Smooth muscle cell (in vitro differentiated cells): Measurements from ENCODE around the gene IGSF23. TPM values are rescaled to one million over a fixed set of nuclear protein-coding genes. Genes with fewer than 3 reads are reported as not detected.

ENCODE experiments used
- DNase-seq: peaks from one replicate; lab custom pipeline; 2025; ENCODE audit not compliant: unreplicated experiment; lab: John Stamatoyannopoulos, UW
- H2AFZ ChIP-seq: fragments of 200-600 bp; sonication (generic); 2 replicates; pipeline ENCODE4 v1.6.0; 2016; ENCODE audit warnings: antibody characterized with exemption, low read depth, mild to moderate bottlenecking
- H3F3A ChIP-seq: fragments of 200-600 bp; sonication (generic); 2 replicates; pipeline ENCODE4 v1.6.0; 2017; ENCODE audit warnings: antibody characterized with exemption, low read depth
- H3K27ac ChIP-seq: fragments of 200-600 bp; sonication (generic); 2 replicates; pipeline ENCODE4 v1.5.1; 2016; ENCODE audit warnings: low read depth, mild to moderate bottlenecking
- H3K27me3 ChIP-seq: fragments of 200-600 bp; sonication (generic); 2 replicates; pipeline ENCODE4 v1.6.1; 2016; ENCODE audit warnings: low read depth, mild to moderate bottlenecking
- H3K36me3 ChIP-seq: fragments of 200-600 bp; sonication (generic); 2 replicates; pipeline ENCODE4 v1.5.1; 2016; ENCODE audit warnings: low read depth
- H3K4me1 ChIP-seq: fragments of 200-600 bp; sonication (generic); 2 replicates; pipeline ENCODE4 v1.5.1; 2016; ENCODE audit warnings: low read depth
- H3K4me2 ChIP-seq: fragments of 200-600 bp; sonication (generic); 2 replicates; pipeline ENCODE4 v1.6.0; 2016; ENCODE audit warnings: mild to moderate bottlenecking
- H3K4me3 ChIP-seq: fragments of 200-600 bp; sonication (generic); 2 replicates; pipeline ENCODE4 v1.5.1; 2016; ENCODE audit warnings: mild to moderate bottlenecking
- H3K79me2 ChIP-seq: fragments of 200-600 bp; sonication (generic); 2 replicates; pipeline ENCODE4 v1.6.0; 2016; ENCODE audit warnings: low read depth, mild to moderate bottlenecking
- H3K9ac ChIP-seq: fragments of 200-600 bp; sonication (generic); 2 replicates; pipeline ENCODE4 v1.6.0; 2016; ENCODE audit warnings: low read depth
- H3K9me3 ChIP-seq: fragments of 200-600 bp; sonication (generic); replicated peaks from 2 replicates; pipeline ENCODE4 v1.5.1; 2016; ENCODE audit warnings: low read depth
- H4K20me1 ChIP-seq: fragments of 200-600 bp; sonication (generic); 2 replicates; pipeline ENCODE4 v1.6.0; 2016; ENCODE audit warnings: low read depth
- WGBS: methylation state at CpG from one replicate; pipeline ENCODE4 v1.1.7; 2016; ENCODE audit warnings: low lambda C conversion rate; 5-methylcytosine and 5-hydroxymethylcytosine counted together
- polyA plus RNA-seq: library from polyadenylated mRNA; unstranded; fragments of >200 nt; fragmentation: Nextera tagmentation; extraction: Ambion mirVana; gene quantifications from 2 replicates; pipeline ENCODE4 v1.2.1, GENCODE V29; 2016
- total RNA-seq: library from RNA; depleted of rRNA; stranded (reverse); fragments of >200 nt; gene quantifications from 2 replicates; pipeline ENCODE4 v1.2.3, GENCODE V29; 2014
- TF ChIP-seq, protein P1 (sequence below): fragments of 200-600 bp; sonication (generic); IDR thresholded peaks from 2 replicates; pipeline ENCODE4 v1.5.1; 2017; ENCODE audit warnings: borderline replicate concordance, mild to moderate bottlenecking, antibody characterized with exemption; ENCODE audit not compliant: insufficient read depth, poor library complexity, severe bottlenecking

The IGSF23 gene
- total and polyA plus RNA-seq, 2 experiments from 2014 or later = not detected

DNA sequence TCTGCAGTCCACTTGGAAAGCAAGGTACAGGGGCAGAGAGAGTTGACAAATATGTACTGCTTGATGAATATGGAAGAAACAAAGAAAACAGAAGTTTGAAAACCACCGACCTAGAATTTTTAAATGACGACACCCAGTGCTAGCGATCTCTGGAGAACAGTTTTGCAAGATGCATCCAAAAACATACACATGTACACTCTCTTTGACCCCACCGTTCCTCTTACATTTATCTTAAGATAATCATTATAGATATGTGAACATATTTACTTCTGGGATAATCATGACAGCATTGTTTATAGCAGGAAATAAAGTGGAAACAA lies 40.8 kb upstream of the IGSF23 start:
- H2AFZ ChIP-seq = no peak overlapping the region
- no peaks in the 10 kb centered on the region for H3K79me2 ChIP-seq
- H3K4me3 ChIP-seq = no peak overlapping the region
- no peaks in the 10 kb centered on the region for H3F3A ChIP-seq
- no peak for DNase-seq
- 82% methylated on average over 4 of the region's 4 CpGs for WGBS
- no peaks in the 10 kb centered on the region for H3K4me1 ChIP-seq
- no peaks in the 10 kb centered on the region for H3K9me3 ChIP-seq
- no peaks in the 10 kb centered on the region for H3K36me3 ChIP-seq
- H3K4me2 ChIP-seq = no peak overlapping the region
- H3K9ac ChIP-seq = no peak overlapping the region
- no peaks in the 10 kb centered on the region for H3K27me3 ChIP-seq
- no peaks in the 10 kb centered on the region for H4K20me1 ChIP-seq
- H3K27ac ChIP-seq = no peak overlapping the region
- TF ChIP-seq, protein P1, sequence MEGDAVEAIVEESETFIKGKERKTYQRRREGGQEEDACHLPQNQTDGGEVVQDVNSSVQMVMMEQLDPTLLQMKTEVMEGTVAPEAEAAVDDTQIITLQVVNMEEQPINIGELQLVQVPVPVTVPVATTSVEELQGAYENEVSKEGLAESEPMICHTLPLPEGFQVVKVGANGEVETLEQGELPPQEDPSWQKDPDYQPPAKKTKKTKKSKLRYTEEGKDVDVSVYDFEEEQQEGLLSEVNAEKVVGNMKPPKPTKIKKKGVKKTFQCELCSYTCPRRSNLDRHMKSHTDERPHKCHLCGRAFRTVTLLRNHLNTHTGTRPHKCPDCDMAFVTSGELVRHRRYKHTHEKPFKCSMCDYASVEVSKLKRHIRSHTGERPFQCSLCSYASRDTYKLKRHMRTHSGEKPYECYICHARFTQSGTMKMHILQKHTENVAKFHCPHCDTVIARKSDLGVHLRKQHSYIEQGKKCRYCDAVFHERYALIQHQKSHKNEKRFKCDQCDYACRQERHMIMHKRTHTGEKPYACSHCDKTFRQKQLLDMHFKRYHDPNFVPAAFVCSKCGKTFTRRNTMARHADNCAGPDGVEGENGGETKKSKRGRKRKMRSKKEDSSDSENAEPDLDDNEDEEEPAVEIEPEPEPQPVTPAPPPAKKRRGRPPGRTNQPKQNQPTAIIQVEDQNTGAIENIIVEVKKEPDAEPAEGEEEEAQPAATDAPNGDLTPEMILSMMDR = no peak

DNA sequence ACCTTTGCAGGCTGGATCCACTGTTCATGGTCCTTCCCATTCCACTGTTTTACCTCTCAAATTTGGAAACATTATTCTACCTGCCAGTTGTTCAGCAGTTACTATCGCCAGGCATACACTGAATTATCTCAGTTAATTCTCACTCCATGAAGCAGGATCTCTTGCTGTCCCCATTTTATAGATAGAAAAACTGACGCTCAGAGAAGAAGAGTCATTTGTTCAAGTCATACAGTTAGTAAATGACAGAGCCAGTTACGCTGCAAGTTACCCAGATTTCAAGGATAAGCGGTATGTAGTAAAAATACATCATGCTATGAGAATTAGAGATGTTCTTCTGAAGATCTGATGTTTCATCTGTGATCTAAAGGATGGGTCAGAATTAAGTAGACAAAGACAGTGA lies 40.2 kb upstream of the IGSF23 start:
- no peak overlapping the region for H3K27ac ChIP-seq
- H3K27me3 ChIP-seq = no peaks in the 10 kb centered on the region
- no peaks in the 10 kb centered on the region for H3K36me3 ChIP-seq
- H3K9ac ChIP-seq = no peak overlapping the region
- H4K20me1 ChIP-seq = no peaks in the 10 kb centered on the region
- no peaks in the 10 kb centered on the region for H3K4me1 ChIP-seq
- no peak for DNase-seq
- no peaks in the 10 kb centered on the region for H3F3A ChIP-seq
- H2AFZ ChIP-seq = no peak overlapping the region
- H3K79me2 ChIP-seq = no peaks in the 10 kb centered on the region
- no peaks in the 10 kb centered on the region for H3K9me3 ChIP-seq
- TF ChIP-seq, protein P1 = no peak
- H3K4me2 ChIP-seq = no peak overlapping the region
- H3K4me3 ChIP-seq = no peak overlapping the region
- 92% methylated on average over 4 of the region's 4 CpGs for WGBS

DNA sequence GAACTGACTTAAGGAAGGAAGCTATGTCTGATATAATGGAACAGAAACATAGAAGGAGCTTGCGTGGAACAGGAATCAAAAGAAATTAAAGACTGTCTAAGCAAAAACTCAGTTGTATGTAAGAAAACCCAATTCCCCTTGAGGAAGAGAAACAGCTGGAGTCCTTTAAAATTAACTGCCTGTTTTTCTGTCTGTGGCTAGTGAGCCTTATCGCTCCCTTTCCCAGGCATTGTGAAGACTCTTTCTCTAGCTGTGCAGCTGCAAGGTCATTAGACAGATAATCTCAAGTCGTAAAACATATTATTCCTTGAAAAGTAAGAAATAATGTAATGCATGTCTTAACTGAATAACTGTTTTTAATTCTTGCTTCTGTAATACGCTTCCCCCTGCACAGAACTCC lies 39.7 kb upstream of the IGSF23 start:
- no peaks in the 10 kb centered on the region for H3K9me3 ChIP-seq
- WGBS = 45% methylated on average over 4 of the region's 4 CpGs

More for the DNA sequence above, 39.7 kb upstream of the IGSF23 start:
- Histone ChIP-seq H3K9ac (no peak overlapping the region), H3K4me1 (no peaks in the 10 kb centered on the region), H3K27me3 (no peaks in the 10 kb centered on the region), H3K79me2 (no peaks in the 10 kb centered on the region), H3K27ac (no peak overlapping the region), H2AFZ (peak overlapping the region; percentile 43), H3F3A (no peaks in the 10 kb centered on the region), H3K4me3 (no peak overlapping the region), H3K4me2 (no peak overlapping the region), H4K20me1 (no peaks in the 10 kb centered on the region), H3K36me3 (no peaks in the 10 kb centered on the region)
- TF ChIP-seq, protein P1 = no peak
- no peak for DNase-seq
